ENCODE measurements around the gene GMDS. TPM values are rescaled to one million over a fixed set of nuclear protein-coding genes. Genes with fewer than 3 reads are reported as not detected.

The GMDS gene
- total RNA-seq, 2 donors from 2014 or later = 25.4 to 29.5 TPM

- no peaks in the 10 kb centered on the region for H3K27me3 ChIP-seq (ENCODE audit: control insufficient read depth, insufficient read depth, low read length, poor library complexity, severe bottlenecking)
- DNase-seq = no peak
- H3K4me1 Mint-ChIP-seq = peaks cover 6% of the 10 kb centered on the region
- peaks cover 9% of the 10 kb centered on the region for H3K9me3 Mint-ChIP-seq
- H3K4me1 ChIP-seq (ENCODE audit: control insufficient read depth, insufficient read depth, low read length) = no peaks in the 10 kb centered on the region
- H3K9ac ChIP-seq (ENCODE audit: extremely low read depth, low read length, poor library complexity, severe bottlenecking) = no peak overlapping the region
- H3K4me3 ChIP-seq (ENCODE audit: low read length) = no peak overlapping the region
- H3K9me3 ChIP-seq (ENCODE audit: control insufficient read depth, low read length) = peaks cover 12% of the 10 kb centered on the region
- H3K4me3 Mint-ChIP-seq = no peak overlapping the region
- peaks cover 2% of the 10 kb centered on the region for H3K36me3 Mint-ChIP-seq (ENCODE audit: low read depth)
- H3K27ac ChIP-seq (ENCODE audit: low read depth, low read length) = no peak overlapping the region
- H3K36me3 ChIP-seq (ENCODE audit: control insufficient read depth, insufficient read depth, low read length) = no peaks in the 10 kb centered on the region
- H3K27ac Mint-ChIP-seq = no peak overlapping the region
- TF ChIP-seq CTCF (conservative IDR thresholded peaks at IDR 0.05) = no peak
- no peaks in the 10 kb centered on the region for H3K27me3 Mint-ChIP-seq (ENCODE audit: insufficient read depth)
- WGBS, 2 experiments (ENCODE audit: insufficient coverage in 1 of 2, insufficient read length in 1 of 2) = 90 to 94% methylated on average over 2 to 6 of the region's 6 CpGs
These were observed 510.1 kb downstream of the GMDS start for GRCh38 chr6:1735239-1735803.

DNA sequence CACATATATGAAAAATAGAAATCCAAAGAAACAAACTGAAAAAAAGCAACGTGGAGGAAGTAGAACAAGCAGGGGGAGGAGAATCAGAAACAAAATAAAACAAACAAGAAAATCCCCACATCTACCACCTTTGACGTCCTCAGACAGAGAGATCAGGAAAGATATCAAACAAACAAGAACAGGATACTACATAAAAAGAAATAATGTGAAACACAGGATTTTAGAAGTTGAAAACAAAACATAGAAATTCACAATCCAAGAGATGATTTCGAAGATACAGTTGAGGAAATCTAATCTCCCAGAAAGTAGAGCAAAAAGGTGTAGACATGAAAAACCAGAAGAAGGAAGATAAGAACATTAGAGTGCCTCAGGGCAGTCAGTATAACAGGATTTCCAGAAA, 514.5 kb downstream of the GMDS start:
- H3K27me3 ChIP-seq (ENCODE audit: control insufficient read depth, insufficient read depth, low read length, poor library complexity, severe bottlenecking) = no peaks in the 10 kb centered on the region
- no peaks in the 10 kb centered on the region for H3K36me3 ChIP-seq (ENCODE audit: control insufficient read depth, insufficient read depth, low read length)
- WGBS, 2 experiments (ENCODE audit: insufficient coverage in 1 of 2, insufficient read length in 1 of 2) = 43 to 82% methylated on average over 1 to 3 of the region's 3 CpGs
- Mint-ChIP-seq H3K4me1 (peaks cover 37% of the 10 kb centered on the region), H3K9me3 (peaks cover 9% of the 10 kb centered on the region), H3K27me3 (ENCODE audit: insufficient read depth) (no peaks in the 10 kb centered on the region), H3K36me3 (ENCODE audit: low read depth) (peaks cover 2% of the 10 kb centered on the region), H3K4me3 (no peak overlapping the region), H3K27ac (no peak overlapping the region)
- no peak overlapping the region for H3K27ac ChIP-seq (ENCODE audit: low read depth, low read length)
- DNase-seq = no peak
- H3K4me3 ChIP-seq (ENCODE audit: low read length) = no peak overlapping the region
- peaks cover 12% of the 10 kb centered on the region for H3K9me3 ChIP-seq (ENCODE audit: control insufficient read depth, low read length)
- no peak for TF ChIP-seq CTCF (conservative IDR thresholded peaks at IDR 0.05)
- no peak overlapping the region for H3K9ac ChIP-seq (ENCODE audit: extremely low read depth, low read length, poor library complexity, severe bottlenecking)
- peaks cover 9% of the 10 kb centered on the region for H3K4me1 ChIP-seq (ENCODE audit: control insufficient read depth, insufficient read depth, low read length)

GRCh38 chr6:1729750-1730140, 515.7 kb downstream of the GMDS start:
- H3K27ac Mint-ChIP-seq = peak overlapping the region; percentile 57

More at GRCh38 chr6:1729750-1730140, 515.7 kb downstream of the GMDS start:
- Histone ChIP-seq H3K27ac (ENCODE audit: low read depth, low read length) (no peak overlapping the region), H3K36me3 (ENCODE audit: control insufficient read depth, insufficient read depth, low read length) (no peaks in the 10 kb centered on the region), H3K27me3 (ENCODE audit: control insufficient read depth, insufficient read depth, low read length, poor library complexity, severe bottlenecking) (no peaks in the 10 kb centered on the region), H3K4me1 (ENCODE audit: control insufficient read depth, insufficient read depth, low read length) (peaks cover 9% of the 10 kb centered on the region), H3K4me3 (ENCODE audit: low read length) (no peak overlapping the region), H3K9me3 (ENCODE audit: control insufficient read depth, low read length) (peaks cover 12% of the 10 kb centered on the region), H3K9ac (ENCODE audit: extremely low read depth, low read length, poor library complexity, severe bottlenecking) (no peak overlapping the region)
- TF ChIP-seq CTCF (conservative IDR thresholded peaks at IDR 0.05) = no peak
- Mint-ChIP-seq H3K4me3 (no peak overlapping the region), H3K9me3 (peaks cover 9% of the 10 kb centered on the region), H3K4me1 (peaks cover 45% of the 10 kb centered on the region), H3K27me3 (ENCODE audit: insufficient read depth) (no peaks in the 10 kb centered on the region), H3K36me3 (ENCODE audit: low read depth) (peaks cover 2% of the 10 kb centered on the region)
- 80 to 94% methylated on average over 3 to 8 of the region's 8 CpGs for WGBS, 2 experiments (ENCODE audit: insufficient coverage in 1 of 2, insufficient read length in 1 of 2)
- DNase-seq = no peak

Measured in endodermal cell (in vitro differentiated cells).